ENCODE measurements around the gene CELF6. TPM values are rescaled to one million over a fixed set of nuclear protein-coding genes. Genes with fewer than 3 reads are reported as not detected.

Gene CELF6
- total and polyA plus RNA-seq, 2 donors: 0.99 to 17.7 TPM

DNA sequence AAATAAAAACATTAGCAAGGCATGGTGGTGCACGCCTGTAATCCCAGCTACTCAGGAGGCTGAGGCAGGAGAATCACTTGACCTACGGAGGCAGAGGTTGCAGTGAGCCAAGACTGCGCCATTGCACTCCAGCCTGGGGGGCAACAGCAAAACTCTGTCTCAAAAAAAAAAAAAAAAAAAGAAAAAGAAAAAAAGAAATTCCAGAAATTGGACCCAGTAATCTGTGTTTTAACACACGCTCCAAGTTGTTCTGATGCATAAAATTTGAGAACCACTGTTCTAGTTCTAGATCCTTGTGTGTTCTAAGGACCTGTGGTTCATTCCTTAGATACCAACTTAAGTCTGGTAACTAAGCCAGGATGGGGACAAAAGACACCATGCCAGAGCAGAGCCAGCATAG lies 50.2 kb downstream of the CELF6 start:
- Histone ChIP-seq H3K36me3 (ENCODE audit: control insufficient read depth in 2 of 2, insufficient read depth in 2 of 2, low read length in 1 of 2) (peaks cover 25 to 32% of the 10 kb centered on the region in 2 donors), H3K4me3 (ENCODE audit: low read length in 2 of 2) (no peak overlapping the region), H3K9me3 (ENCODE audit: control insufficient read depth in 2 of 2, insufficient read depth in 1 of 2, low read length in 1 of 2) (no peaks in the 10 kb centered on the region), H3K27ac (ENCODE audit: low read depth in 1 of 2, low read length in 1 of 2) (no peak overlapping the region), H3K4me1 (ENCODE audit: control insufficient read depth in 2 of 2, insufficient read depth in 2 of 2, low read length in 2 of 2) (peaks cover 11 to 21% of the 10 kb centered on the region in 2 donors), H3K27me3 (ENCODE audit: control insufficient read depth in 2 of 2, insufficient read depth in 1 of 2, low read length in 1 of 2) (no peaks in the 10 kb centered on the region)
- no peak for DNase-seq (ENCODE audit: low read depth in 6 of 9, low spot score in 9 of 9)
- 99% methylated on average over 4 of the region's 4 CpGs for WGBS

DNA sequence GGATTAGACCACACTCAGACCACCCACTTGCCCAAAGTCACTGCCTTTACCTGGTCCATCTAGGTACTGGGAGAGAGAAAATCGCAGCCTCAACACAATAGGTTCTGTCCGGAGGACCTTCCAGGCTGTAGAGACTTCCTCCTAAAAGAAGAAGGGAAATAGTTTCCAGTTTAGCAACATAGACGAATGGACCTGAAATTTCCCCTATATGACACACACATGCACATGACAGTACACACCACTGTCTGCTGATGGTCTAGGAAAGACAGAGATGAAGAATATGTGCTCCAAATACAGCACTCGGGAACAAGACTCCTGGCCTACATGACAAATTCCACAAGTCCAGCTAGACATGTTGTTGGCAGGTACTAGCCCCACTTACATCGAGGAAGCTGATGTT lies 54.9 kb downstream of the CELF6 start:
- Histone ChIP-seq H3K4me1 (ENCODE audit: control insufficient read depth in 2 of 2, insufficient read depth in 2 of 2, low read length in 2 of 2) (no peaks in the 10 kb centered on the region), H3K9me3 (ENCODE audit: control insufficient read depth in 2 of 2, insufficient read depth in 1 of 2, low read length in 1 of 2) (no peaks in the 10 kb centered on the region), H3K4me3 (ENCODE audit: low read length in 2 of 2) (no peak overlapping the region), H3K27me3 (ENCODE audit: control insufficient read depth in 2 of 2, insufficient read depth in 1 of 2, low read length in 1 of 2) (no peaks in the 10 kb centered on the region), H3K36me3 (ENCODE audit: control insufficient read depth in 2 of 2, insufficient read depth in 2 of 2, low read length in 1 of 2) (peaks cover 68% of the 10 kb centered on the region in 2 donors), H3K27ac (ENCODE audit: low read depth in 1 of 2, low read length in 1 of 2) (no peak overlapping the region)
- no peak for DNase-seq (ENCODE audit: low read depth in 6 of 9, low spot score in 9 of 9)
- 96% methylated on average over 5 of the region's 5 CpGs for WGBS

DNA sequence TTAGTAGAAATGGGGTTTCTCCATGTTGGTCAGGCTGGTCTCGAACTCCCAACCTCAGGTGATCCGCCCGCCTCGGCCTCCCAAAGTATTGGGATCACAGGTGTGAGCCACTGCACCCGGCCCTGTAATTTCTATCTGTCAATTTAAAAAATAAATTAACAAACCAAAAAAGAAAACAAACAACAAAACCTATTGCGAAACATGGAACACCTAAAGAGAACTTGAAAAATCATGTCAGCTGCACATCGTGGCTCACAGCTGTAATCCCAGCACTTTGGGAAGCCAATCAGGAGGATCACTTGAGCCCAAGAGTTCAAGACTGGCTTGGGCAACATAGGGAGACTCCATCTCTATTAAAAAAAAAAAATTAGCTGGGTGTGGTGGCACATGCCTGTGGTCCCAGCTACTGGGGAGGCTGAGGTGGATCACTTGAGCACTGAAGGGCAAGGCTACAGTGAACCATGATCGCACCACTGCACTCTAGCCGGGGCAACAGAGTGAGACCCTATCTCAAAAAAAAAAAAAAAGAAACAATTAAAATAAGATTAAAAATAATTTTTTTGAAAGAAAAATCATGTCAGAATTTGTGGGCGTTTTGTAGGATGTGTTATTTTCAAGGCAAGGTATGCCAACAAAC lies 67.2 kb downstream of the CELF6 start:
- WGBS: 97% methylated on average over 10 of the region's 10 CpGs
- Histone ChIP-seq H3K4me1 (ENCODE audit: control insufficient read depth in 2 of 2, insufficient read depth in 2 of 2, low read length in 2 of 2) (no peaks in the 10 kb centered on the region), H3K27ac (ENCODE audit: low read depth in 1 of 2, low read length in 1 of 2) (no peak overlapping the region), H3K9me3 (ENCODE audit: control insufficient read depth in 2 of 2, insufficient read depth in 1 of 2, low read length in 1 of 2) (no peaks in the 10 kb centered on the region), H3K36me3 (ENCODE audit: control insufficient read depth in 2 of 2, insufficient read depth in 2 of 2, low read length in 1 of 2) (peaks cover 44 to 76% of the 10 kb centered on the region in 2 donors), H3K27me3 (ENCODE audit: control insufficient read depth in 2 of 2, insufficient read depth in 1 of 2, low read length in 1 of 2) (no peaks in the 10 kb centered on the region), H3K4me3 (ENCODE audit: low read length in 2 of 2) (no peak overlapping the region)
- DNase-seq (ENCODE audit: low read depth in 6 of 9, low spot score in 9 of 9): no peak

DNA sequence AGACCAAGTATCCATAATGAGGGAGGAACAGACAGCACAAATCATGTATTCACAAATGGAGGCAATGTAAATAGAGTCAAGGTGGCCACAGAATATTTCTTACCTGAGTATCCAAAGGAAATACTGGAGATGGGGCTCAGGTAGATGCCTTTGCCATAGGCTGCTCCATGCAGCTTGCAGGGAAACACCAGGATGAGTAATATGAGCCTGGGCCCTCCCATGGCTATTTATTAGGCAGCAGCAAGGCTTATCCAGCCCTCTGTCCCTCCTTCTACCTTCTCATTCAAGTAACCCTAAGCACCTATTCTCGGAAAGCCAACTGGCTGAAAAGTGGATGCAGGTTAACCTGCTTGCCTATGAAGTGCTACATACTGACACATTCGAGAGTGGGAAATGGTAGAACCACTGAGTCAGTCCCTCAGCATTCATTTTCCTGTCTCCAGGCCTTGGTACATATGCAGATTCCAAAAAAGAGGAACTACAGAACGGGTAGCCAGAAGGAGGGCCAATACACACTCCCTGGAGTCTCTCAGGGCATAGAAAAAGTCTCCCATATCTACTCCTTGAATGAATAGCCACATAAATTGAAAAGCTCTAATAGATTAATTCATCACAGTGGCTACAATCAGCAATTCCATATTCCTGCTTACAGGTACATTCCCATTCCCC lies 70.7 kb downstream of the CELF6 start:
- Histone ChIP-seq H3K4me3 (ENCODE audit: low read length in 2 of 2) (no peak overlapping the region), H3K27me3 (ENCODE audit: control insufficient read depth in 2 of 2, insufficient read depth in 1 of 2, low read length in 1 of 2) (no peaks in the 10 kb centered on the region), H3K36me3 (ENCODE audit: control insufficient read depth in 2 of 2, insufficient read depth in 2 of 2, low read length in 1 of 2) (peaks cover 20 to 48% of the 10 kb centered on the region in 2 donors), H3K4me1 (ENCODE audit: control insufficient read depth in 2 of 2, insufficient read depth in 2 of 2, low read length in 2 of 2) (no peaks in the 10 kb centered on the region), H3K27ac (ENCODE audit: low read depth in 1 of 2, low read length in 1 of 2) (no peak overlapping the region), H3K9me3 (ENCODE audit: control insufficient read depth in 2 of 2, insufficient read depth in 1 of 2, low read length in 1 of 2) (no peaks in the 10 kb centered on the region)
- DNase-seq (ENCODE audit: low read depth in 6 of 9, low spot score in 9 of 9): no peak
- WGBS: 81% methylated on average over 3 of the region's 3 CpGs

DNA sequence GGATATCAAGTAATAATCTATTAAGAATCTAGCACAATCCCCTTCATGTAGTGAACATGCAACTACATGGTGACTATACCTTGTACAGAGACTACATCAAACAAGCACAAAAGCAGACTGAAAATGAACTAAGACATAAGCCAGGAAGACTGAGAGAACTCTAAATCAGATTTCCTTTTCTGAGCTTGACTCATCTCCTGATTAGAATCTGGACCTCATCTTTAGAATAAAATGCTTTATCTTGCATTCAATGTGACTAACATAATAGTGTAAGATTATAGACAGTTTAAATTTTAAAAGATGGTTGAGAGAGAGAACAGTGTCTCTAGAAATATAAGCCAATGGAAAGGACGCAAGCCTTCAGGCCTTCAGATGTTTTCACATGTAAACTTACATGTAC lies 71.4 kb downstream of the CELF6 start:
- Histone ChIP-seq H3K4me1 (ENCODE audit: control insufficient read depth in 2 of 2, insufficient read depth in 2 of 2, low read length in 2 of 2) (no peaks in the 10 kb centered on the region), H3K9me3 (ENCODE audit: control insufficient read depth in 2 of 2, insufficient read depth in 1 of 2, low read length in 1 of 2) (no peaks in the 10 kb centered on the region), H3K27me3 (ENCODE audit: control insufficient read depth in 2 of 2, insufficient read depth in 1 of 2, low read length in 1 of 2) (no peaks in the 10 kb centered on the region), H3K4me3 (ENCODE audit: low read length in 2 of 2) (no peak overlapping the region), H3K27ac (ENCODE audit: low read depth in 1 of 2, low read length in 1 of 2) (no peak overlapping the region), H3K36me3 (ENCODE audit: control insufficient read depth in 2 of 2, insufficient read depth in 2 of 2, low read length in 1 of 2) (peaks cover 17 to 46% of the 10 kb centered on the region in 2 donors)
- DNase-seq (ENCODE audit: low read depth in 6 of 9, low spot score in 9 of 9): no peak
- 99% methylated on average over 1 of the region's 1 CpG for WGBS

DNA sequence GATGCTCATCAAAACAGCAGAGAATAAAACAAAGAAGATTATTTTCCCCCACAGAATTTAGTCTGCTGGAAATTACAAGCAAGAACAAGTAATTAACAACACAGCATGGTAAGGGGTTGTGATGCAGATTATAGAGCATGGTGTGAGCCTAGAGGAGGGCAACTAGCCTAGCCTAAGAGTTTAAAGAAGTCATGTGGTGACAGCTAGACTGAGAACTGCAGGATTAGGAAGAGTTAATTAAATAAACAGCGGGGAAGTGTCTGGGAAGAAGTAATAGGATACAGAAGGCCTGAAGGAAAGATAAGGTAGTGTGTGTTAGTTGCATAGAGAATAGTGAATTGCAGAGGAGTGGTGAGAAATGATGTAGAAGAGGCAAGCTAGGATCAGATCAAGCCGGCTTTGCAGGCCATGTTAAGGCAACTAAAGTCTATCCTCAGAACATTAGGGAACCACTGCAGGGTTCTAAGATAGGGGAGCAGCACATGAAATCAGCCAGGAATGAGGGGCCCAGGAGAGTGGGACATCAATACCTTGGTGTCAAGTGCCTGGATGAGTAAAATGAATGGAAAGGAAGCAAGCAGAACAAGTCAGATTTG lies 77.1 kb downstream of the CELF6 start:
- 93% methylated on average over 2 of the region's 2 CpGs for WGBS
- Histone ChIP-seq H3K36me3 (ENCODE audit: control insufficient read depth in 2 of 2, insufficient read depth in 2 of 2, low read length in 1 of 2) (peaks cover 23 to 28% of the 10 kb centered on the region in 2 donors), H3K27ac (ENCODE audit: low read depth in 1 of 2, low read length in 1 of 2) (no peak overlapping the region), H3K27me3 (ENCODE audit: control insufficient read depth in 2 of 2, insufficient read depth in 1 of 2, low read length in 1 of 2) (no peaks in the 10 kb centered on the region), H3K4me1 (ENCODE audit: control insufficient read depth in 2 of 2, insufficient read depth in 2 of 2, low read length in 2 of 2) (no peaks in the 10 kb centered on the region), H3K9me3 (ENCODE audit: control insufficient read depth in 2 of 2, insufficient read depth in 1 of 2, low read length in 1 of 2) (no peaks in the 10 kb centered on the region), H3K4me3 (ENCODE audit: low read length in 2 of 2) (no peak overlapping the region)
- no peak for DNase-seq (ENCODE audit: low read depth in 6 of 9, low spot score in 9 of 9)

DNA sequence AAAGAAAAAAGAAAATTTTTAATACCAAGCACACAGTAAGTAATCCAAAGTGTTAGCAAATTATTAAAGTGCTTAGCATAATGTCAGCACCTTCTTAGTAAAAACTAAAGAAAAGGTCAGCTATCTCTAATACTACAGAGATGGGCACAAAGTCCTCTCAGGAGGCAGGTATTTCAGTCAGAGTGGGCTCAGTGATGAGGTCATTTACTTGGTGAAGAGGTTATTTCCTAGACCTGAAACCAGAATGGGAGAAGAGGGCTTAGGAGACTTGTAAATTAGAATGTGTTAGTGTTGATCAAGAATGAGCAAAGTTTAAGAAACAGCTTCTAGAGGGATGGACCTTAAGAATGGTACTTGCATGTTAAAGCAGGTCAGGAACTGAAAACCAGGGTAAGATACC lies 80.3 kb downstream of the CELF6 start:
- Histone ChIP-seq H3K36me3 (ENCODE audit: control insufficient read depth in 2 of 2, insufficient read depth in 2 of 2, low read length in 1 of 2) (peaks cover 23 to 28% of the 10 kb centered on the region in 2 donors), H3K27ac (ENCODE audit: low read depth in 1 of 2, low read length in 1 of 2) (no peak overlapping the region), H3K4me1 (ENCODE audit: control insufficient read depth in 2 of 2, insufficient read depth in 2 of 2, low read length in 2 of 2) (peaks cover 0 to 8% of the 10 kb centered on the region in 2 donors), H3K4me3 (ENCODE audit: low read length in 2 of 2) (no peak overlapping the region), H3K27me3 (ENCODE audit: control insufficient read depth in 2 of 2, insufficient read depth in 1 of 2, low read length in 1 of 2) (no peaks in the 10 kb centered on the region), H3K9me3 (ENCODE audit: control insufficient read depth in 2 of 2, insufficient read depth in 1 of 2, low read length in 1 of 2) (no peaks in the 10 kb centered on the region)
- no peak for DNase-seq (ENCODE audit: low read depth in 6 of 9, low spot score in 9 of 9)

DNA sequence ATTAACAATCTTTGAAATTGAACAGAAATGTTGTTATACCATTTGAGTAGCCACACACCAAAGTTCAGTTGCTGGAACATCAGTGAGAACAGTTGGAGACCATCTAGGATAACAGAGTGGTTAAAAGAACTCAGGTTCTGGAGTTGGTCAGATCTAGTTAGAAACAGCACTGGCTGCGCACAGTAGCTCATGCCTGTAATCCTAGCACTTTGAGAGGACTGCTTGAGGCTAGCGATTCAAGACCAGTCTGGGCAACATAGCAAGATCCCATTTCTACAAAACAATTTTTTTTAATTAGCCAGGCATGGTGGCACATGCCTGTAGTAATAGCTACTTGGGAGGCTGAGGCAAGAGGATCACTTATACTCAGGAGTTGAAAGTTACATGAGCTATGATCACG lies 81.4 kb downstream of the CELF6 start:
- Histone ChIP-seq H3K27ac (ENCODE audit: low read depth in 1 of 2, low read length in 1 of 2) (no peak overlapping the region), H3K27me3 (ENCODE audit: control insufficient read depth in 2 of 2, insufficient read depth in 1 of 2, low read length in 1 of 2) (no peaks in the 10 kb centered on the region), H3K36me3 (ENCODE audit: control insufficient read depth in 2 of 2, insufficient read depth in 2 of 2, low read length in 1 of 2) (peaks cover 22 to 23% of the 10 kb centered on the region in 2 donors), H3K4me3 (ENCODE audit: low read length in 2 of 2) (no peak overlapping the region), H3K4me1 (ENCODE audit: control insufficient read depth in 2 of 2, insufficient read depth in 2 of 2, low read length in 2 of 2) (peaks cover 0 to 8% of the 10 kb centered on the region in 2 donors), H3K9me3 (ENCODE audit: control insufficient read depth in 2 of 2, insufficient read depth in 1 of 2, low read length in 1 of 2) (no peaks in the 10 kb centered on the region)
- 98% methylated on average over 3 of the region's 3 CpGs for WGBS
- DNase-seq (ENCODE audit: low read depth in 6 of 9, low spot score in 9 of 9): no peak

DNA sequence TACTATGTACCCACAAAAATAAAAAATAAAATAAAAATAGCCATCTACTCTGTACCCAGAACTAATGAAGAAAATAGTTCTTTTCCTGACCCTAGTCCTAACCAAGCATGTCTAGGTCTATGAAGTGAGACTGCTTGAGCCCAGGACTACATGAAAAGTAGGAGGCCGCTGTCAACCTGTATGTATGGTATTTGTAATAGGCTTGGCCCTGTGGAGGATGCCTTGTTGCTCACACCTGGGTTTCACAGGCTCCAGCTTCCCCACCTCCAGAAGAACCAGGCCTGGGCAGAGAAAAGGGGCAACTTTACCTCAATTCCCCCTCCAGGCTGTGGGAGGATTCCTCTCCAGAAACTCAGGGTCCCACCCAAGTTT lies 82.1 kb downstream of the CELF6 start:
- DNase-seq (ENCODE audit: low read depth in 6 of 9, low spot score in 9 of 9): no peak
- H3K4me3 ChIP-seq (ENCODE audit: low read length in 2 of 2): no peak overlapping the region
- WGBS: 96% methylated on average over 1 of the region's 1 CpG
- H3K27ac ChIP-seq (ENCODE audit: low read depth in 1 of 2, low read length in 1 of 2): no peak overlapping the region
- peaks cover 20 to 22% of the 10 kb centered on the region in 2 donors for H3K36me3 ChIP-seq (ENCODE audit: control insufficient read depth in 2 of 2, insufficient read depth in 2 of 2, low read length in 1 of 2)
- peaks cover 0 to 8% of the 10 kb centered on the region in 2 donors for H3K4me1 ChIP-seq (ENCODE audit: control insufficient read depth in 2 of 2, insufficient read depth in 2 of 2, low read length in 2 of 2)
- H3K27me3 ChIP-seq (ENCODE audit: control insufficient read depth in 2 of 2, insufficient read depth in 1 of 2, low read length in 1 of 2): no peaks in the 10 kb centered on the region
- H3K9me3 ChIP-seq (ENCODE audit: control insufficient read depth in 2 of 2, insufficient read depth in 1 of 2, low read length in 1 of 2): no peaks in the 10 kb centered on the region
